HepG2 (cell line): Measurements from ENCODE around the gene TRIM62. TPM values are rescaled to one million over a fixed set of nuclear protein-coding genes. Genes with fewer than 3 reads are reported as not detected.

Experiments
- CREB3 ChIP-seq: sonication (generic); formaldehyde crosslinking; IDR thresholded peaks from 2 replicates; pipeline ENCODE4 v1.5.0; 2020; ENCODE audit warnings: missing genetic modification reagents
- EZH2 ChIP-seq: conservative IDR thresholded peaks from 2 replicates; pipeline ENCODE4 v1.6.1; 2012; ENCODE audit warnings: mild to moderate bottlenecking, low read depth, low read length, moderate library complexity
- HOXA7 ChIP-seq: sonication (generic); formaldehyde crosslinking; IDR thresholded peaks from 2 replicates; pipeline ENCODE4 v1.8.1; 2022; ENCODE audit warnings: mild to moderate bottlenecking, missing genetic modification reagents, moderate library complexity
- MBNL3 ChIP-seq: fragments of 250-450 bp; sonication (Bioruptor Pico); conservative IDR thresholded peaks from 2 replicates; pipeline ENCODE4 v1.8.0; 2022; ENCODE audit warnings: mild to moderate bottlenecking, inconsistent platforms
- MIER3 ChIP-seq: IDR thresholded peaks from 2 replicates; pipeline ENCODE4 v1.6.1; 2016; ENCODE audit warnings: missing compliant biosample characterization, borderline replicate concordance
- NONO ChIP-seq, 2 experiments: fragments of 450-650 bp in 1 of 2; sonication (generic) in 1 of 2; formaldehyde crosslinking in 1 of 2; IDR thresholded peaks in 1 of 2; conservative IDR thresholded peaks in 1 of 2; 2 replicates each; pipeline versions ENCODE4 v1.6.1 to v1.8.0; 2017 to 2022; ENCODE audit warnings: mild to moderate bottlenecking in 1 of 2, missing genetic modification reagents in 1 of 2, moderate library complexity in 1 of 2
- RFXANK ChIP-seq: IDR thresholded peaks from 2 replicates; pipeline ENCODE4 v1.6.1; 2016
- SETDB1 ChIP-seq: sonication (generic); formaldehyde crosslinking; IDR thresholded peaks from 2 replicates; pipeline ENCODE4 v1.5.1; 2020; ENCODE audit warnings: missing genetic modification reagents, mild to moderate bottlenecking, borderline replicate concordance
- SP5 ChIP-seq: IDR thresholded peaks from 2 replicates; pipeline ENCODE4 v1.6.1; 2016; ENCODE audit warnings: low read depth, borderline replicate concordance
- TAF1 ChIP-seq: sonication (generic); formaldehyde crosslinking; IDR thresholded peaks from 2 replicates; pipeline ENCODE4 v1.4.0; 2020; ENCODE audit warnings: missing genetic modification reagents
- ZFP36 ChIP-seq: fragments of 150-350 bp; IDR thresholded peaks from 2 replicates; pipeline ENCODE4 v1.6.1; 2018; ENCODE audit warnings: borderline replicate concordance, low read length, low read depth; ENCODE audit not compliant: partially characterized antibody
- ZFP36L2 ChIP-seq: sonication (generic); formaldehyde crosslinking; IDR thresholded peaks from 2 replicates; pipeline ENCODE4 v1.4.0; 2020; ENCODE audit warnings: missing genetic modification reagents
- ZNF256 ChIP-seq: sonication (generic); formaldehyde crosslinking; conservative IDR thresholded peaks from 2 replicates; pipeline ENCODE4 v1.4.0; 2020; ENCODE audit warnings: missing genetic modification reagents
- ZNF3 ChIP-seq: IDR thresholded peaks from 2 replicates; pipeline ENCODE4 v1.7.0; 2017; ENCODE audit warnings: inconsistent platforms
- ZNF335 ChIP-seq: sonication (generic); formaldehyde crosslinking; IDR thresholded peaks from 2 replicates; pipeline ENCODE4 v1.4.0; 2020; ENCODE audit warnings: missing genetic modification reagents
- ZNF33A ChIP-seq: sonication (generic); formaldehyde crosslinking; IDR thresholded peaks from 2 replicates; pipeline ENCODE4 v1.5.1; 2020; ENCODE audit warnings: missing genetic modification reagents, mild to moderate bottlenecking, moderate library complexity, borderline replicate concordance
- ZNF354B ChIP-seq: sonication (generic); formaldehyde crosslinking; IDR thresholded peaks from 2 replicates; pipeline ENCODE4 v1.8.0; 2022; ENCODE audit warnings: mild to moderate bottlenecking, missing genetic modification reagents
- ZNF44 ChIP-seq: sonication (generic); formaldehyde crosslinking; IDR thresholded peaks from 2 replicates; pipeline ENCODE4 v1.5.1; 2020; ENCODE audit warnings: mild to moderate bottlenecking, missing genetic modification reagents
- ZNF501 ChIP-seq: sonication (generic); formaldehyde crosslinking; IDR thresholded peaks from 2 replicates; pipeline ENCODE4 v1.5.1; 2020; ENCODE audit warnings: mild to moderate bottlenecking, moderate library complexity, missing genetic modification reagents
- ZNF510 ChIP-seq: sonication (generic); formaldehyde crosslinking; IDR thresholded peaks from 2 replicates; pipeline ENCODE4 v1.4.0; 2020; ENCODE audit warnings: low read depth, mild to moderate bottlenecking, missing genetic modification reagents
- ZNF550 ChIP-seq: sonication (generic); formaldehyde crosslinking; IDR thresholded peaks from 2 replicates; pipeline ENCODE4 v1.4.0; 2020; ENCODE audit warnings: mild to moderate bottlenecking, missing genetic modification reagents, borderline replicate concordance
- ZNF564 ChIP-seq: sonication (generic); formaldehyde crosslinking; IDR thresholded peaks from 2 replicates; pipeline ENCODE4 v1.8.1; 2023; ENCODE audit warnings: mild to moderate bottlenecking, missing genetic modification reagents
- ZNF772 ChIP-seq: sonication (generic); formaldehyde crosslinking; IDR thresholded peaks from 2 replicates; pipeline ENCODE4 v1.5.0; 2020; ENCODE audit warnings: mild to moderate bottlenecking, missing genetic modification reagents
- ZSCAN29 ChIP-seq: sonication (generic); formaldehyde crosslinking; conservative IDR thresholded peaks from 2 replicates; pipeline ENCODE4 v1.4.0; 2020; ENCODE audit warnings: mild to moderate bottlenecking, missing genetic modification reagents
- polyA plus RNA-seq, 8 experiments: library from polyadenylated mRNA; depleted of rRNA in 3 of 8; stranded (reverse) in 7 of 8; unstranded in 1 of 8; fragments of >200 nt; fragmentation: Illumina TruSeq in 4 of 8; extraction: Trizol in 4 of 8; gene quantifications; 2 replicates each; pipeline versions ENCODE4 v1.2.1 to v1.2.3, GENCODE V29; 2011 to 2016; ENCODE audit warnings: low read depth in 4 of 8, missing spikeins in 1 of 8, mixed read lengths in 1 of 8; ENCODE audit not compliant: insufficient read depth in 1 of 8
- total RNA-seq, 5 experiments: library from RNA; depleted of rRNA; stranded (reverse); fragments of >200 nt; fragmentation: Illumina TruSeq; extraction: Trizol; gene quantifications; 2 replicates each; pipeline ENCODE4 v1.2.3, GENCODE V29; 2016; ENCODE audit warnings: low read depth in 1 of 5
- TF ChIP-seq, protein P1 (sequence below): sonication (generic); formaldehyde crosslinking; IDR thresholded peaks from 2 replicates; pipeline ENCODE4 v1.5.0; 2020; ENCODE audit warnings: mild to moderate bottlenecking, missing genetic modification reagents, moderate library complexity

The TRIM62 gene
- total and polyA plus RNA-seq, 2 of the 13 experiments (the other 11 are each of a cell fraction or from before 2014, with no cell fraction given): 0.53 to 0.57 TPM

DNA sequence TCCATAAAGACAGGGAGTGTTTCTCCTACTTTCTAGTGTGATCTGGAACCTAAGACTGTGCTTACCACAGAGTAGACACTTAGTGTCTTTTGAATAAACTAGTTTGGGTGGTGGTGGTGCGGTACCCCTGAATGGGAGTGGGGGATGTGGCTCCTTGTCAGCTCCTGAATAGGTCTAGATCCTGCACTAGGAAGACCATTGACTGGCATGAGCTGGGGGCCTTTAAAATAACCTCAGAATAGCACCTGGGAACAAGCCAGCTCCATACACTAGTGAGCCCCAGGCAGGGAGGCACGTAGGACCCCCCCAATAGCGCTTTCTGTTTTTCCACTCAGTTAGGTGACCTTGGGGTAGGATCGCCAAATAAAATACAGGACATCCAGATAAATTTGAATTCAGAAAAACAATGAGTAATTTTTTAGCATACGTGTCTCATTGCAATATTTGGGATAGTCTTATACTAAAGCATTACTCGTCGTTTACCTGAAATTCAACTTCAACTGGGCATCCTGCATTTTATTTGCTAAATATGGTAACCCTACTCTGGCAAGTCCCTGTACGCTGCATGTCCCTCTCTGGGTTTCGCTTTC lies 55.3 kb downstream of the TRIM62 start (continued):
- no peak for TF ChIP-seq ZNF256 (CRISPR knock-in tag)
- no peak for TF ChIP-seq ZNF44 (CRISPR knock-in tag)
- TF ChIP-seq CREB3 (CRISPR knock-in tag): no peak
- no peak for TF ChIP-seq ZNF550 (CRISPR knock-in tag)
- no peak for TF ChIP-seq NONO (IDR thresholded peaks at IDR 0.05)
- TF ChIP-seq NONO (CRISPR knock-in tag; conservative IDR thresholded peaks at IDR 0.05): no peak
- no peak for TF ChIP-seq SETDB1 (CRISPR knock-in tag)
- no peak for TF ChIP-seq ZSCAN29 (CRISPR knock-in tag)
- TF ChIP-seq ZNF3 (CRISPR knock-in tag): no peak
- TF ChIP-seq, protein P1, sequence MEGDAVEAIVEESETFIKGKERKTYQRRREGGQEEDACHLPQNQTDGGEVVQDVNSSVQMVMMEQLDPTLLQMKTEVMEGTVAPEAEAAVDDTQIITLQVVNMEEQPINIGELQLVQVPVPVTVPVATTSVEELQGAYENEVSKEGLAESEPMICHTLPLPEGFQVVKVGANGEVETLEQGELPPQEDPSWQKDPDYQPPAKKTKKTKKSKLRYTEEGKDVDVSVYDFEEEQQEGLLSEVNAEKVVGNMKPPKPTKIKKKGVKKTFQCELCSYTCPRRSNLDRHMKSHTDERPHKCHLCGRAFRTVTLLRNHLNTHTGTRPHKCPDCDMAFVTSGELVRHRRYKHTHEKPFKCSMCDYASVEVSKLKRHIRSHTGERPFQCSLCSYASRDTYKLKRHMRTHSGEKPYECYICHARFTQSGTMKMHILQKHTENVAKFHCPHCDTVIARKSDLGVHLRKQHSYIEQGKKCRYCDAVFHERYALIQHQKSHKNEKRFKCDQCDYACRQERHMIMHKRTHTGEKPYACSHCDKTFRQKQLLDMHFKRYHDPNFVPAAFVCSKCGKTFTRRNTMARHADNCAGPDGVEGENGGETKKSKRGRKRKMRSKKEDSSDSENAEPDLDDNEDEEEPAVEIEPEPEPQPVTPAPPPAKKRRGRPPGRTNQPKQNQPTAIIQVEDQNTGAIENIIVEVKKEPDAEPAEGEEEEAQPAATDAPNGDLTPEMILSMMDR (CRISPR knock-in tag): no peak
- TF ChIP-seq ZNF354B (CRISPR knock-in tag): no peak
- no peak for TF ChIP-seq TAF1 (CRISPR knock-in tag)
- TF ChIP-seq RFXANK (CRISPR knock-in tag): no peak
- no peak for TF ChIP-seq ZFP36
- peak; percentile 49 for TF ChIP-seq ZNF510 (CRISPR knock-in tag)
- TF ChIP-seq MBNL3 (CRISPR knock-in tag): no peak
- no peak for TF ChIP-seq ZNF501 (CRISPR knock-in tag)
- TF ChIP-seq ZNF564 (CRISPR knock-in tag): 0 out of 2 replicates have a peak, but pooled peaks have one; percentile 20
- TF ChIP-seq ZNF33A: 0 out of 2 replicates have a peak, but pooled peaks have one; percentile 18
- TF ChIP-seq ZNF335: no peak
- TF ChIP-seq ZFP36L2 (CRISPR knock-in tag): no peak
- no peak for TF ChIP-seq SP5 (CRISPR knock-in tag)
- no peak for TF ChIP-seq HOXA7
- no peak for TF ChIP-seq MIER3 (CRISPR knock-in tag)
- TF ChIP-seq EZH2: no peak
- no peak for TF ChIP-seq ZNF772 (CRISPR knock-in tag)
